ENCODE data around the gene KRT79. TPM values are rescaled to one million over a fixed set of nuclear protein-coding genes. Genes with fewer than 3 reads are reported as not detected.
A peak's percentile ranks its signal among the peaks of the same experiment; 100 is the strongest.

The KRT79 gene
- total RNA-seq, 2 experiments from 2014 or later: not detected

GRCh38 chr12:52821071-52821730 lies 12.9 kb downstream of the KRT79 start:
- ChIA-PET CTCF (no interaction called here), POLR2A (interaction anchor here (0.6 kb wide), 1 partner anchor 225 kb away, joined by 3 read pairs; no protein-coding TSS in a partner anchor)
- no peak overlapping the region for H3K4me3 Mint-ChIP-seq
- no peak for ATAC-seq
- H3K4me1 Mint-ChIP-seq (ENCODE audit: low read depth): peaks cover 15% of the 10 kb centered on the region
- no peak for DNase-seq
- no peaks in the 10 kb centered on the region for H3K9me3 Mint-ChIP-seq (ENCODE audit: insufficient read depth)
- H3K27ac Mint-ChIP-seq: no peak overlapping the region
- no peaks in the 10 kb centered on the region for H3K36me3 Mint-ChIP-seq (ENCODE audit: low read depth)
- H3K27me3 Mint-ChIP-seq (ENCODE audit: low read depth): peaks cover 4% of the 10 kb centered on the region

GRCh38 chr12:52820521-52820920 lies 13.6 kb downstream of the KRT79 start:
- peaks cover 15% of the 10 kb centered on the region for H3K4me1 Mint-ChIP-seq (ENCODE audit: low read depth)
- H3K27me3 Mint-ChIP-seq (ENCODE audit: low read depth): peaks cover 4% of the 10 kb centered on the region
- H3K4me3 Mint-ChIP-seq: no peak overlapping the region
- no peak overlapping the region for H3K27ac Mint-ChIP-seq
- no peak for ATAC-seq
- no peaks in the 10 kb centered on the region for H3K9me3 Mint-ChIP-seq (ENCODE audit: insufficient read depth)
- ChIA-PET CTCF (interaction anchor here (0.9 to 1.3 kb wide), 4 partner anchors 13 to 160 kb away, joined by 3 to 5 read pairs (median 3); no protein-coding TSS in a partner anchor), POLR2A (interaction anchor here (0.6 kb wide), 1 partner anchor 226 kb away, joined by 3 read pairs; no protein-coding TSS in a partner anchor)
- DNase-seq: no peak
- H3K36me3 Mint-ChIP-seq (ENCODE audit: low read depth): no peaks in the 10 kb centered on the region

DNA sequence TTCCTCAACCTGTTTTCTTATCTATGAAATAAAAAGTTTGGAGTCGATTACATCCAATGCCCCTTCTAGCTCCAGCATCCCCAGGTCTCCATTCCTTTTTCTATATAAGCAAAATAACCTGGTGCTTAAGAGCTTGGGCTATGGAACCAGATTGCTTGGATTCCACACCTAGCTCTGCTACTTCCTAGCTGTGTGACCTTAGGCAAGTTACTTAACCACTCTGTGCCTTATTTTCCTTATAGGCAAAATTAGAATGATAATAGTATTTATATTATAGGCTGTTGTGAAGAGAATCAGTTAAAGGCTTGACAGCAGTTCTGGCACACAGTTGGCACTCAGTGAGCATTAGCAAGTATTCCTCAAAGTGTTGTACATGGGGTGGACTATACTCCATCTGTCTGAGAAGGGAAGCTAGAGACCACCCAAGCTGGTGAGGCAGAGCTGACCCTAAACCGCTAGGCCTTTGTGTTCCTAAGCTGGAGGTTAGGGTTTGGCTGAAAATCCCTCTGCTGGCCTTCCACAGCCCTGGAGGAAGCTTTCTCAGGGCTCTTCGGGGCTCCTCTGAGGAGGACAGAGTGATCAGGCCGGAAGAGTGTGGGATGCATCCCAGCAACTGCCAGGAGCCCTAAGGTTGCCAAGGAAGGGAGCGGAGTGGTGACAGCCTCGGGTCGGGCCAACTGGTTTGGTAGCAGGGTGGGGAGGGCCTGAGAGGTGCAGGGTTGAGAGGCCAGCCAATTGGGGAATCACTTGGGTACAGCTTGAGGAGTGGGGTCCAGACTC lies 14.2 kb downstream of the KRT79 start:
- H3K36me3 Mint-ChIP-seq (ENCODE audit: low read depth): no peaks in the 10 kb centered on the region
- DNase-seq (no peak), ATAC-seq (no peak)
- no peaks in the 10 kb centered on the region for H3K9me3 Mint-ChIP-seq (ENCODE audit: insufficient read depth)
- H3K27ac Mint-ChIP-seq: no peak overlapping the region
- H3K27me3 Mint-ChIP-seq (ENCODE audit: low read depth): peaks cover 4% of the 10 kb centered on the region
- POLR2A ChIA-PET: no interaction called here
- H3K4me1 Mint-ChIP-seq (ENCODE audit: low read depth): peaks cover 15% of the 10 kb centered on the region
- CTCF ChIA-PET: interaction anchor here (0.9 to 1.3 kb wide), 4 partner anchors 14 to 160 kb away, joined by 3 to 5 read pairs (median 3); no protein-coding TSS in a partner anchor
- H3K4me3 Mint-ChIP-seq: no peak overlapping the region

DNA sequence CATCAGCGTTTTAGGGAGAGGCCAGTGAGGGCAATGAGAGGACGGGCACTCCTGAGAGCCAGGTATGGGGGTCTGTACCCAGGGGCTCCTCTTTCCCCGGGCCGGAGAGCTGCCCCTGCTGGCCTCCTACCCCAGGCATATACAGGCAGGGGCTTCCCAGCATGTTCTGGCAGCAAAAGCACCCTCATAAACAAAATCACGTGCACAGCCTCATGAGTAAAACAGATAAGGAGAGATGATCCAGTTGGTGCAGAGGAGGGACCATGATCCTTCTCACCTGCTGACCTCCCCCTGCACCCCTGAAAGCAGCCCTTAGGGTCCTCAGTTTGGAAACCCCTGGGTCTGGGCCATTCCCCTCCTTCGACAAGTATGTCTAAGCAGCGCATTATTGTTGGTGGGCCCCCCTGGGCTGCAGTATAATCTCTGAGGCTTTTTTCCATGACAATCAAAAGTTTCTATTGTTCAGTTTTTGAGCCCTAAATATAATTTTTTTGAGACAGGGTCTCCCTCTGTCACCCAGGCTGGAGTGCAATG lies 15.2 kb downstream of the KRT79 start:
- peaks cover 15% of the 10 kb centered on the region for H3K4me1 Mint-ChIP-seq (ENCODE audit: low read depth)
- no peaks in the 10 kb centered on the region for H3K36me3 Mint-ChIP-seq (ENCODE audit: low read depth)
- H3K9me3 Mint-ChIP-seq (ENCODE audit: insufficient read depth): no peaks in the 10 kb centered on the region
- no peak overlapping the region for H3K4me3 Mint-ChIP-seq
- peaks cover 4% of the 10 kb centered on the region for H3K27me3 Mint-ChIP-seq (ENCODE audit: low read depth)
- ATAC-seq: no peak
- DNase-seq: no peak
- CTCF ChIA-PET: no interaction called here
- H3K27ac Mint-ChIP-seq: no peak overlapping the region
- POLR2A ChIA-PET: no interaction called here

- ChIA-PET POLR2A (no interaction called here), CTCF (interaction anchor here (1.5 kb wide), 1 partner anchor 52 kb away, joined by 6 read pairs; no protein-coding TSS in a partner anchor)
- H3K27ac Mint-ChIP-seq: no peak overlapping the region
- no peaks in the 10 kb centered on the region for H3K9me3 Mint-ChIP-seq (ENCODE audit: insufficient read depth)
- DNase-seq (no peak), ATAC-seq (no peak)
- H3K27me3 Mint-ChIP-seq (ENCODE audit: low read depth): peaks cover 4% of the 10 kb centered on the region
- H3K4me1 Mint-ChIP-seq (ENCODE audit: low read depth): peaks cover 15% of the 10 kb centered on the region
- H3K36me3 Mint-ChIP-seq (ENCODE audit: low read depth): no peaks in the 10 kb centered on the region
- no peak overlapping the region for H3K4me3 Mint-ChIP-seq
Observed at GRCh38 chr12:52818388-52818787, 15.7 kb downstream of the KRT79 start.

DNA sequence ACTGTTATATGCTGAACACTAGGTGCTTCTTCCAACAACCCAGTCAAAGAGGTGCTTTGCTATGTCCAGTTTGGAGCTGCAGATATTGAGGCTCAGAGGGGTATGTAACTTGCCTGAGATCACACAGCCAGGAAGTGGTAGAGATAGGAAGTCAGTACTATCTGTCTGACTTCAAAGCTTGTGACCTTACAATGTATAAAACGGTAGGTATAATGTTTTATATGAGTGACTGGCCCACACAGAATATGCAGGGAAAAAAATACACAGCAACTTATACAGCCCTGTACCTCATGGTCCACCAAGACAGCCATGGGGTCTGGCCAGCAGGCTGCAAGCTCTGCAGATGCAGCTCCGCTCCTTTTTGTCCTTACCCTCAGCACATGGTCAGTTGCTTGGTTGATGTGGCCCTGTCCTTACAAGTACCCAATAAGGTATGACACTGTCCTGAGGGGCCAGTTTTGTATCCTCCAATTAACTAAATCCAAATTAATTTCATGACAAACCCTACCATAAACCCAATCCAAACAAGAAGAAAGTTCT lies 16.3 kb downstream of the KRT79 start:
- no peaks in the 10 kb centered on the region for H3K36me3 Mint-ChIP-seq (ENCODE audit: low read depth)
- H3K4me3 Mint-ChIP-seq: no peak overlapping the region
- DNase-seq: no peak
- POLR2A ChIA-PET: interaction anchor here (1.0 kb wide), 1 partner anchor 9 kb away, joined by 3 read pairs; no protein-coding TSS in a partner anchor
- H3K27me3 Mint-ChIP-seq (ENCODE audit: low read depth): peaks cover 4% of the 10 kb centered on the region
- H3K4me1 Mint-ChIP-seq (ENCODE audit: low read depth): peaks cover 15% of the 10 kb centered on the region
- CTCF ChIA-PET: interaction anchor here (0.8 to 1.5 kb wide), 4 partner anchors 53 to 234 kb away, joined by 3 to 6 read pairs (median 4); no protein-coding TSS in a partner anchor
- peak; percentile 73 for ATAC-seq
- H3K27ac Mint-ChIP-seq: peak overlapping the region; percentile 51
- no peaks in the 10 kb centered on the region for H3K9me3 Mint-ChIP-seq (ENCODE audit: insufficient read depth)

- DNase-seq: no peak
- ChIA-PET CTCF (interaction anchor here (0.8 to 1.5 kb wide), 4 partner anchors 53 to 234 kb away, joined by 3 to 6 read pairs (median 4); no protein-coding TSS in a partner anchor), POLR2A (interaction anchor here (1.0 kb wide), 1 partner anchor 9 kb away, joined by 3 read pairs; no protein-coding TSS in a partner anchor)
- peaks cover 4% of the 10 kb centered on the region for H3K27me3 Mint-ChIP-seq (ENCODE audit: low read depth)
- no peaks in the 10 kb centered on the region for H3K9me3 Mint-ChIP-seq (ENCODE audit: insufficient read depth)
- H3K36me3 Mint-ChIP-seq (ENCODE audit: low read depth): no peaks in the 10 kb centered on the region
- H3K27ac Mint-ChIP-seq: peak overlapping the region; percentile 13
- peaks cover 15% of the 10 kb centered on the region for H3K4me1 Mint-ChIP-seq (ENCODE audit: low read depth)
- no peak overlapping the region for H3K4me3 Mint-ChIP-seq
- no peak for ATAC-seq
Observed at GRCh38 chr12:52817003-52817698, 17.0 kb downstream of the KRT79 start.

- DNase-seq: no peak
- no peak overlapping the region for H3K27ac Mint-ChIP-seq
- no peaks in the 10 kb centered on the region for H3K9me3 Mint-ChIP-seq (ENCODE audit: insufficient read depth)
- POLR2A ChIA-PET: no interaction called here
- H3K4me1 Mint-ChIP-seq (ENCODE audit: low read depth): peaks cover 15% of the 10 kb centered on the region
- ATAC-seq: no peak
- no peaks in the 10 kb centered on the region for H3K36me3 Mint-ChIP-seq (ENCODE audit: low read depth)
- H3K4me3 Mint-ChIP-seq: no peak overlapping the region
- CTCF ChIA-PET: no interaction called here
- peaks cover 4% of the 10 kb centered on the region for H3K27me3 Mint-ChIP-seq (ENCODE audit: low read depth)
Observed at GRCh38 chr12:52815676-52816588, 18.2 kb downstream of the KRT79 start.

- Mint-ChIP-seq H3K27ac (no peak overlapping the region), H3K4me3 (no peak overlapping the region), H3K36me3 (ENCODE audit: low read depth) (no peaks in the 10 kb centered on the region), H3K27me3 (ENCODE audit: low read depth) (no peaks in the 10 kb centered on the region), H3K4me1 (ENCODE audit: low read depth) (peaks cover 15% of the 10 kb centered on the region), H3K9me3 (ENCODE audit: insufficient read depth) (no peaks in the 10 kb centered on the region)
- ChIA-PET POLR2A (no interaction called here), CTCF (no interaction called here)
- ATAC-seq (no peak), DNase-seq (no peak)
Observed at GRCh38 chr12:52815161-52815560, 18.9 kb downstream of the KRT79 start.

DNA sequence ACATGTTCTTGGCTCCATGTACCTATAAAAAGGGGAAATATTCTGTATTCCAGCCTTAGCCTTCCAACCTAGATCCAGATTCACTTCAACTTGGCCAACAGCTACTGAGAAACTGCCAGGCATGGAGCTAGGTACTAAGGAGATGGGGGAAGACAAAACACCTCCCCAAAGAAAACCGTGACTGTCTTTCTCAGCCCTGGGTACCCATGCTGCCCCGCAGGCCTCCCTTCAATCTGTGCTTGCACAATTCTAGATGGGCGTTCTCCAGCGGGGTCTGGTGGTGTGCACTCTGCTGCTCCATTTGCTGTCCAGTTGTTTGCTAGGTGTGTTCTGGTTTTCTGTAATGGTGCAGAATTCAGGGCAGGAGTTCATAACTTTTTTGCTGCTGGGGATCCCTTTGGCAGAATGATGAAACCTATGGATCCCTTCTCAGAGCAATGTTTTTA lies 19.4 kb downstream of the KRT79 start:
- H3K27ac Mint-ChIP-seq: no peak overlapping the region

More for the DNA sequence above, 19.4 kb downstream of the KRT79 start:
- Mint-ChIP-seq H3K4me1 (ENCODE audit: low read depth) (peaks cover 15% of the 10 kb centered on the region), H3K36me3 (ENCODE audit: low read depth) (no peaks in the 10 kb centered on the region), H3K4me3 (no peak overlapping the region), H3K9me3 (ENCODE audit: insufficient read depth) (no peaks in the 10 kb centered on the region), H3K27me3 (ENCODE audit: low read depth) (peaks cover 2% of the 10 kb centered on the region)
- POLR2A ChIA-PET: no interaction called here
- DNase-seq (no peak), ATAC-seq (no peak)
- CTCF ChIA-PET: no interaction called here

Measured in activated CD8-positive, alpha-beta T cell treated with anti-CD3 and anti-CD28 coated beads, Interleukin-2, amount 10 ng/mL, durations not matched to agents 7 days and 5 days (primary cell).